Fibroblast of lung (primary cell): ENCODE results near the gene SENP7. TPM values are rescaled to one million over a fixed set of nuclear protein-coding genes. Genes with fewer than 3 reads are reported as not detected.

Experiments used
- DNase-seq, 2 donors: peaks; one replicate each; pipeline versions ENCODE4 v3.0.0 to v3.0.0-alpha.2; 2010; ENCODE audit warnings: low read depth in 2 of 2
- H2AFZ ChIP-seq: 2 replicates; pipeline ENCODE4 v1.5.1; 2012; ENCODE audit warnings: low read length, control low read depth, inconsistent platforms
- H3K27ac ChIP-seq: 2 replicates; pipeline ENCODE4 v1.5.1; 2011; ENCODE audit warnings: low read length, control low read depth; ENCODE audit not compliant: insufficient read depth
- H3K27me3 ChIP-seq: 2 replicates; pipeline ENCODE4 v1.5.1; 2011; ENCODE audit warnings: mild to moderate bottlenecking, low read length; ENCODE audit not compliant: control insufficient read depth, insufficient read depth
- H3K36me3 ChIP-seq: 2 replicates; pipeline ENCODE4 v1.5.1; 2011; ENCODE audit warnings: low read length; ENCODE audit not compliant: control insufficient read depth, insufficient read depth
- H3K4me1 ChIP-seq: 2 replicates; pipeline ENCODE4 v1.5.1; 2011; ENCODE audit warnings: low read length; ENCODE audit not compliant: control insufficient read depth, insufficient read depth; ENCODE audit errors: extremely low read depth
- H3K4me2 ChIP-seq: 2 replicates; pipeline ENCODE4 v1.5.1; 2011; ENCODE audit warnings: low read length, control low read depth; ENCODE audit not compliant: insufficient read depth; ENCODE audit errors: extremely low read depth
- H3K4me3 ChIP-seq, 4 experiments: fragments of 200-600 bp in 1 of 4; sonication (generic) in 1 of 4; replicated peaks in 1 of 4; 2 replicates each; pipeline ENCODE4 v1.5.1; 2011 to 2016; ENCODE audit warnings: low read length in 4 of 4, low read depth in 3 of 4, mild to moderate bottlenecking in 3 of 4, control low read depth in 2 of 4, inconsistent platforms in 1 of 4, mixed read lengths in 1 of 4; ENCODE audit not compliant: insufficient read depth in 1 of 4; ENCODE audit errors: control extremely low read depth in 1 of 4
- H3K79me2 ChIP-seq: 2 replicates; pipeline ENCODE4 v1.5.1; 2012; ENCODE audit warnings: mild to moderate bottlenecking, low read length, inconsistent platforms; ENCODE audit not compliant: control insufficient read depth, insufficient read depth
- H3K9ac ChIP-seq: 2 replicates; pipeline ENCODE4 v1.5.1; 2011; ENCODE audit warnings: mild to moderate bottlenecking, low read length, control low read depth; ENCODE audit not compliant: insufficient read depth
- H3K9me3 ChIP-seq: 2 replicates; pipeline ENCODE4 v1.5.1; 2012; ENCODE audit warnings: low read depth, low read length; ENCODE audit not compliant: control insufficient read depth, insufficient read depth
- H4K20me1 ChIP-seq: 2 replicates; pipeline ENCODE4 v1.5.1; 2011; ENCODE audit warnings: low read length; ENCODE audit not compliant: control insufficient read depth, insufficient read depth; ENCODE audit errors: extremely low read depth
- CTCF ChIP-seq, 2 donors: IDR thresholded peaks in 1 of 2; conservative IDR thresholded peaks in 1 of 2; 1 replicate in 1 of 2; 2 replicates in 1 of 2; pipeline ENCODE4 v1.5.1; 2011 to 2012; ENCODE audit warnings: low read length in 2 of 2, control low read depth in 1 of 2, inconsistent platforms in 1 of 2, low read depth in 1 of 2, mild to moderate bottlenecking in 1 of 2
- EZH2 ChIP-seq: IDR thresholded peaks from 2 replicates; pipeline ENCODE4 v1.5.1; 2012; ENCODE audit warnings: low read length, control low read depth, mild to moderate bottlenecking; ENCODE audit errors: missing control alignments
- polyA plus RNA-seq, 2 donors: library from polyadenylated mRNA; depleted of rRNA in 1 of 2; stranded (reverse) in 1 of 2; unstranded in 1 of 2; fragments of >200 nt; gene quantifications; 2 replicates each; pipeline ENCODE4 v1.2.1, GENCODE V29; 2011 to 2012; ENCODE audit warnings: missing spikeins in 1 of 2
- total RNA-seq: library from RNA; depleted of rRNA; stranded (reverse); fragments of >200 nt; gene quantifications from 2 replicates; pipeline ENCODE4 v1.2.1, GENCODE V29; 2014

Gene SENP7
- total and polyA plus RNA-seq, 2 donors (not counting 1 experiment from before 2014, with no cell fraction given): 7.2 to 16.5 TPM

GRCh38 chr3:101325393-101326134 lies 187.4 kb downstream of the SENP7 start:
- no peaks in the 10 kb centered on the region for H3K9me3 ChIP-seq
- no peak for TF ChIP-seq CTCF (conservative IDR thresholded peaks at IDR 0.05 in 1 of 2, IDR thresholded peaks at IDR 0.05 in 1 of 2; ENCODE audit: low read depth in 1 of 2, low read length in 2 of 2)
- no peak for TF ChIP-seq EZH2
- H3K79me2 ChIP-seq: no peaks in the 10 kb centered on the region
- H2AFZ ChIP-seq: no peak overlapping the region
- no peaks in the 10 kb centered on the region for H4K20me1 ChIP-seq
- no peaks in the 10 kb centered on the region for H3K36me3 ChIP-seq
- DNase-seq: no peak
- no peak overlapping the region for H3K4me2 ChIP-seq
- H3K4me1 ChIP-seq: no peaks in the 10 kb centered on the region
- H3K4me3 ChIP-seq: no peak overlapping the region
- no peak overlapping the region for H3K9ac ChIP-seq
- H3K27ac ChIP-seq: no peak overlapping the region
- no peaks in the 10 kb centered on the region for H3K27me3 ChIP-seq

- Histone ChIP-seq H3K4me1 (no peaks in the 10 kb centered on the region), H3K79me2 (no peaks in the 10 kb centered on the region), H2AFZ (no peak within 1 kb of the TSS), H3K36me3 (no peaks in the 10 kb centered on the region), H3K9me3 (no peaks in the 10 kb centered on the region), H3K27me3 (no peaks in the 10 kb centered on the region), H3K27ac (no peak within 1 kb of the TSS), H3K4me2 (no peak within 1 kb of the TSS), H4K20me1 (no peaks in the 10 kb centered on the region), H3K9ac (no peak within 1 kb of the TSS), H3K4me3 (peak within 1 kb of the TSS in 1 of 4 experiments; percentile 17)
- TF ChIP-seq CTCF (conservative IDR thresholded peaks at IDR 0.05 in 1 of 2, IDR thresholded peaks at IDR 0.05 in 1 of 2; ENCODE audit: low read depth in 1 of 2, low read length in 2 of 2) (no peak), EZH2 (no peak)
- no peak for DNase-seq
Measured at GRCh38 chr3:101320475-101320874, 192.5 kb downstream of the SENP7 start, which contains the start of gene IMPG2. Gene IMPG2 (minus strand): TSS chr3:101320575. CDS start chr3:101320372, 203 bp downstream.

GRCh38 chr3:101319531-101319930 lies 193.5 kb downstream of the SENP7 start:
- Histone ChIP-seq H4K20me1 (no peaks in the 10 kb centered on the region), H2AFZ (no peak overlapping the region), H3K27ac (no peak overlapping the region), H3K9ac (no peak overlapping the region), H3K27me3 (no peaks in the 10 kb centered on the region), H3K36me3 (no peaks in the 10 kb centered on the region), H3K4me2 (no peak overlapping the region), H3K4me1 (no peaks in the 10 kb centered on the region), H3K9me3 (no peaks in the 10 kb centered on the region), H3K4me3 (peak overlapping the region in 1 of 4 experiments; percentile 17), H3K79me2 (no peaks in the 10 kb centered on the region)
- TF ChIP-seq CTCF (conservative IDR thresholded peaks at IDR 0.05 in 1 of 2, IDR thresholded peaks at IDR 0.05 in 1 of 2; ENCODE audit: low read depth in 1 of 2, low read length in 2 of 2) (no peak), EZH2 (no peak)
- no peak for DNase-seq
